Suprapubic skin (tissue), 4 donors: ENCODE measurements around the gene GAS2L2. TPM values are rescaled to one million over a fixed set of nuclear protein-coding genes. Genes with fewer than 3 reads are reported as not detected.
A peak's percentile ranks its signal among the peaks of the same experiment; 100 is the strongest.

Experiments used
- DNase-seq, 2 donors: peaks; one replicate each; pipeline ENCODE4 v3.0.0-alpha.2; 2019; ENCODE audit warnings: low spot score in 2 of 2
- H3K27ac ChIP-seq: fragments of 200-600 bp; sonication (generic); one replicate; pipeline ENCODE4 v1.5.1; 2019
- H3K27me3 ChIP-seq: fragments of 200-600 bp; sonication (generic); one replicate; pipeline ENCODE4 v1.5.1; 2019
- H3K36me3 ChIP-seq: fragments of 200-600 bp; sonication (generic); one replicate; pipeline ENCODE4 v1.5.1; 2019
- H3K4me1 ChIP-seq: fragments of 200-600 bp; sonication (generic); one replicate; pipeline ENCODE4 v1.5.1; 2019
- H3K4me3 ChIP-seq: fragments of 200-600 bp; sonication (generic); one replicate; pipeline ENCODE4 v1.5.1; 2019; ENCODE audit warnings: mild to moderate bottlenecking
- H3K9me3 ChIP-seq: fragments of 200-600 bp; sonication (generic); one replicate; pipeline ENCODE4 v1.5.1; 2019
- EP300 ChIP-seq: sonication (generic); formaldehyde crosslinking; IDR thresholded peaks from one replicate; pipeline ENCODE4 v1.6.1; 2017; ENCODE audit warnings: antibody characterized with exemption
- POLR2A ChIP-seq, 2 donors: fragments of 450-650 bp; IDR thresholded peaks; one replicate each; pipeline ENCODE4 v1.6.1; 2017; ENCODE audit warnings: antibody characterized with exemption in 2 of 2, mild to moderate bottlenecking in 2 of 2, moderate library complexity in 2 of 2
- POLR2AphosphoS5 ChIP-seq, 3 donors: sonication (generic); formaldehyde crosslinking; IDR thresholded peaks; one replicate each; pipeline ENCODE4 v1.6.1; 2017; ENCODE audit warnings: antibody characterized with exemption in 3 of 3
- WGBS: methylation state at CpG from one replicate; pipeline ENCODE4 v1.1.5; 2018; 5-methylcytosine and 5-hydroxymethylcytosine counted together
- total RNA-seq, 4 donors: library from RNA; depleted of rRNA; stranded (reverse); fragments of >200 nt; gene quantifications; one replicate each; pipeline ENCODE4 v1.1.0, GENCODE V29; 2016
- TF ChIP-seq, protein P1 (sequence below), 2 donors: fragments of 200-600 bp in 1 of 2; fragments of 450-650 bp in 1 of 2; sonication (generic) in 1 of 2; IDR thresholded peaks; one replicate each; pipeline ENCODE4 v1.5.1; 2016 to 2019; ENCODE audit warnings: antibody characterized with exemption in 2 of 2, mild to moderate bottlenecking in 1 of 2, moderate library complexity in 1 of 2

GAS2L2 gene
- total RNA-seq, 4 donors from 2014 or later, result 0.24 to 0.49 TPM; not detected in 2

DNA sequence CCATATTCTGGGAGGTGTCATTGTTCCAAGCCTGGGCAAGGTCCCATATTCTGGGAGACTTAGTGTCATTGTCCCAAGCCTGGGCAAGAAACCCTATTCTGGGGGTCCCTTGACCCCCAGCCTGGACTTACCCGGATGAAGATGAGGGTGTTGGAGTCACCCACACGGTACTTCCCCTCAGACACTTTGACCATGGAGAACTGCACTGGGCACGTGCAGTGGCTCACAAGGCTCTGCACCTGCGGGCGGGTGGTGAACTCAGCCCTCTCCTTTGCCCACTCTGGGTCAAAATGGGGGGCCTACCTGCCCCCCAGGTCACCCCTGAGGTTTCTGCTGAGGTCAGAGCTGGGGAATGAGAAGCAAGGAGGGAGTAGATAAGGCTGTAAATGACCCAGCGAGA lies 4.1 kb downstream of the GAS2L2 start:
- WGBS, result 66% methylated on average over 4 of the region's 6 CpGs
- Histone ChIP-seq H3K27me3 (peaks cover 30% of the 10 kb centered on the region), H3K4me3 (no peak overlapping the region), H3K9me3 (no peaks in the 10 kb centered on the region), H3K4me1 (peaks cover 40% of the 10 kb centered on the region), H3K36me3 (no peaks in the 10 kb centered on the region), H3K27ac (no peak overlapping the region)
- TF ChIP-seq EP300 (no peak), POLR2AphosphoS5 (IDR thresholded peaks at IDR 0.05) (no peak), POLR2A (IDR thresholded peaks at IDR 0.05) (no peak)
- TF ChIP-seq, protein P1, sequence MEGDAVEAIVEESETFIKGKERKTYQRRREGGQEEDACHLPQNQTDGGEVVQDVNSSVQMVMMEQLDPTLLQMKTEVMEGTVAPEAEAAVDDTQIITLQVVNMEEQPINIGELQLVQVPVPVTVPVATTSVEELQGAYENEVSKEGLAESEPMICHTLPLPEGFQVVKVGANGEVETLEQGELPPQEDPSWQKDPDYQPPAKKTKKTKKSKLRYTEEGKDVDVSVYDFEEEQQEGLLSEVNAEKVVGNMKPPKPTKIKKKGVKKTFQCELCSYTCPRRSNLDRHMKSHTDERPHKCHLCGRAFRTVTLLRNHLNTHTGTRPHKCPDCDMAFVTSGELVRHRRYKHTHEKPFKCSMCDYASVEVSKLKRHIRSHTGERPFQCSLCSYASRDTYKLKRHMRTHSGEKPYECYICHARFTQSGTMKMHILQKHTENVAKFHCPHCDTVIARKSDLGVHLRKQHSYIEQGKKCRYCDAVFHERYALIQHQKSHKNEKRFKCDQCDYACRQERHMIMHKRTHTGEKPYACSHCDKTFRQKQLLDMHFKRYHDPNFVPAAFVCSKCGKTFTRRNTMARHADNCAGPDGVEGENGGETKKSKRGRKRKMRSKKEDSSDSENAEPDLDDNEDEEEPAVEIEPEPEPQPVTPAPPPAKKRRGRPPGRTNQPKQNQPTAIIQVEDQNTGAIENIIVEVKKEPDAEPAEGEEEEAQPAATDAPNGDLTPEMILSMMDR (IDR thresholded peaks at IDR 0.05), result no peak
- no peak for DNase-seq

DNA sequence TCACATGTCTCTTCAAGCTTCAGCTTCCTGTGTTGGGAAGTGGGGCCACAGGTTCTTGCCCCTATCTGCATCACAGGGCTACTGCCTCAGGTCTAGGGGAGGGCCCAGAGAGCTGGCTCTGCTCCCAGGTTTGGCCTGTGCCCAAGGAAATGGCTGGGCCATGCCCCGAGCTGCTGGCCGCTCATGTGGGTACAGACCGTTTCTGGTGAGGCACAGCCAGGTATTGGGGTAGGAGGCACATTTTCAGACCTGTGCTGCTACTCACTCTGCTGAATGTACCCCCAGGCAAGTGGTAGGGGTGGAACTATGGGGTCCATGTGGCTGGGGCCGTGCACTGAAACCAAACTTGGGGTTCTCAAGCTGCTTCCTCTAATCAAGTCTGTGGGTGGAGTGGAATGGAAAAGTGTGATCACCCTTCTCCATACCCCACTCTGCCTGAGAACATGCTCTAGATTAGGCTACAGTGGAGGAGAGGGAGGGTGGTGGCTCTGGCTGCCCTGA lies 4.6 kb downstream of the GAS2L2 start:
- TF ChIP-seq POLR2A (IDR thresholded peaks at IDR 0.05), result no peak
- Histone ChIP-seq H3K4me1 (peaks cover 40% of the 10 kb centered on the region), H3K9me3 (no peaks in the 10 kb centered on the region), H3K36me3 (no peaks in the 10 kb centered on the region), H3K4me3 (no peak overlapping the region), H3K27me3 (peaks cover 36% of the 10 kb centered on the region), H3K27ac (no peak overlapping the region)
- 0% methylated on average over 2 of the region's 4 CpGs for WGBS
- no peak for DNase-seq

DNA sequence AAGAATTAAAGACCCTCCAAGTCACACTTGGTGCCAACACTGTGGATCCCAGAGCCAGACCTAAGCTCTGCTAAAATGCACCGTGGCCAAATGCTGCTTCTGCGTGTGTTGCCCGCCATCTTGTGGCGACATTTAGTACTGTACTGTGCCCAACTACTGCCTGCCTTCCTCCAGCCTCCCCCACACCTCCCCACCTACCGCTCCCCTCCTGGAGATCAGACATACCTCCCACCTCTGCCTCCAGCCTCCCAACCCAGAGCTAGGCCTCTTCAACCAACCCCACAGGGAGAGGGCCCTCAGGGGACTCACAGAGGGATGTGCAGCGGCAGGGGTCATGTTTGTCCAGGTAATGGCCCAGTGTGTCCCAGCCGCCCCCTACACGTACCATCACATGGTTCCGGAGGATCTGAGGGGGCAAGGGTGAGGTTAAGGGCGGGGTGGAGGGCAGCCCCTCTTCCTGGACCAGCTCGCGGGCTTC lies 5.5 kb downstream of the GAS2L2 start:
- DNase-seq, result peak in 1 of 2 donors; percentile 78
- no peak overlapping the region for H3K27ac ChIP-seq
- WGBS, result 20% methylated on average over 7 of the region's 12 CpGs

DNA sequence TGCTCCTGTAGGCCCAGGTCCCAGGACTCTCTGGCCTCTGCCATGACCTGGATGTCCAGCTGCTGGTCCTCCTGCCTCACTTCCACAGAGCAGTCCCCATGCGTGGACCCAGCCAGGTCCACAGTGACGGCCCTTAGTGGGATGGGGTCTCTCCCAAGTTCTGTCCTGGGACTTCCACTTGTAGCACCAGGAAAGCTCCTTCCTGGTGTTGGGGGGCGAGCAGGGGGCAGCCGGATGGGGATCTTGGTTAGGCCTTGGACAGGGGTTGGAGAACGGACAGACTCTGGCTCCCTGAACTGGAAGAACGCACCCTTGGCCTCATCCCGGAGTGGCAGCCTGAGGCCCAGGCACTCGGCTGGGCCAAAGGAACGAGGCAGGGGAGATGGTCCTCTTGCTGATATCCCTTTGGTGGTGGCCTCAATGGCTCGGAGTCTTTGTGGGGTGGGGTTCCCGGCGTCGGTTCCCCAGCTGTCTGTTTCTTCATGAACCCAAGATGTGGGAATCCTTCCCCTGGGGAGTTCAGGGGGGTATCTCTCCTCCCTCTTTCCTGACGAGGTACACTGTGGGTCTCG lies 7.2 kb downstream of the GAS2L2 start:
- Histone ChIP-seq H3K4me1 (peaks cover 39% of the 10 kb centered on the region), H3K9me3 (no peaks in the 10 kb centered on the region), H3K36me3 (no peaks in the 10 kb centered on the region), H3K27me3 (peaks cover 58% of the 10 kb centered on the region), H3K27ac (no peak overlapping the region), H3K4me3 (no peak overlapping the region)
- DNase-seq, result no peak
- TF ChIP-seq POLR2AphosphoS5 (IDR thresholded peaks at IDR 0.05) (no peak), POLR2A (IDR thresholded peaks at IDR 0.05) (no peak), EP300 (no peak)
- TF ChIP-seq, protein P1 (IDR thresholded peaks at IDR 0.05), result no peak
- 88% methylated on average over 15 of the region's 15 CpGs for WGBS

More for the DNA sequence above, 5.5 kb downstream of the GAS2L2 start:
- H3K4me3 ChIP-seq, result no peak overlapping the region
- no peaks in the 10 kb centered on the region for H3K9me3 ChIP-seq
- no peaks in the 10 kb centered on the region for H3K36me3 ChIP-seq
- H3K27me3 ChIP-seq, result peaks cover 44% of the 10 kb centered on the region
- peaks cover 36% of the 10 kb centered on the region for H3K4me1 ChIP-seq
- no peak for TF ChIP-seq EP300
- TF ChIP-seq, protein P1 (IDR thresholded peaks at IDR 0.05), result peak; percentile 75 to 85

DNA sequence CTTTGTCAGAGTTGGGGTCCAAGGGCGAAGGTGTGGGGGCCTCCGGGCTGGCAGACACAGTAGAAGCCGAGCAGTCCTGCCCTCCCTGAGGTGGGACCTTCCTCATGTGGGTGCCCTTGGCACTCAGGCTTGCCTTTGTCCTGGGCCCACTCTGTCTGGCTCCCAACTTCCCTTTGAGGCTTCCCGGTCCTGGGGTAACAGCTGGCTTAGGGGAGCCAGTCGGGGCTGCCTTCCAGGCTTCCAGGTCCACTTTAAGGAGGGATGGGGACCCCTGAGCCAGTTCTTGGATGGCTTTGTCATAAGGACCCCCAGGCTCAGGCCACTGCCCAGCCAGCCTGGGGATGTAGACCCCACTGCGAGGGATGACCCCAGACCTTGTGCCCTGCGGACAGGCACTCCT lies 7.8 kb downstream of the GAS2L2 start:
- Histone ChIP-seq H3K27me3 (peaks cover 62% of the 10 kb centered on the region), H3K4me1 (peaks cover 34% of the 10 kb centered on the region), H3K36me3 (no peaks in the 10 kb centered on the region), H3K27ac (no peak overlapping the region), H3K9me3 (no peaks in the 10 kb centered on the region), H3K4me3 (no peak overlapping the region)
- WGBS, result 89% methylated on average over 3 of the region's 7 CpGs
- TF ChIP-seq, protein P1 (IDR thresholded peaks at IDR 0.05), result no peak
- TF ChIP-seq EP300 (no peak), POLR2AphosphoS5 (IDR thresholded peaks at IDR 0.05) (no peak), POLR2A (IDR thresholded peaks at IDR 0.05) (no peak)
- DNase-seq, result no peak
